Left kidney (tissue), 8 donors: Measurements from ENCODE around the gene ZFX. TPM values are rescaled to one million over a fixed set of nuclear protein-coding genes. Genes with fewer than 3 reads are reported as not detected.
"Not testable (repeated sequence)": the region's sequence is repeated elsewhere in the genome, so short reads cannot be mapped to it uniquely, and the experiment has no call there.

Source experiments
- DNase-seq: peaks from one replicate; pipeline ENCODE4 v3.0.0-alpha.2; 2013
- long read RNA-seq, 8 donors: transcript quantifications; one replicate each; lab custom pipeline, GENCODE V29; 2026
- polyA plus RNA-seq: library from polyadenylated mRNA; unstranded; fragments of 120-200 nt; gene quantifications from one replicate; pipeline ENCODE4 v1.2.1, GENCODE V29; 2013; ENCODE audit not compliant: insufficient read length

ZFX gene
- polyA plus RNA-seq, result 36.1 TPM
- long read RNA-seq, donor 1, full-length matches to known transcripts, result 2 of 2 reads
- long read RNA-seq, donor 1, partial matches to known transcripts, result 0 of 2 reads
- long read RNA-seq, donor 1, other reads (novel, unspliced or antisense), result 0 of 2 reads
- long read RNA-seq, donor 2, result 0 reads
- long read RNA-seq, donor 3, partial matches to known transcripts, result 0 of 1 reads
- long read RNA-seq, donor 3, other reads (novel, unspliced or antisense), result 0 of 1 reads
- long read RNA-seq, donor 4, result 0 reads
- long read RNA-seq, donor 5, result 0 reads
- long read RNA-seq, donor 6, partial matches to known transcripts, result 0 of 1 reads
- long read RNA-seq, donor 6, other reads (novel, unspliced or antisense), result 0 of 1 reads
- long read RNA-seq, donor 7, partial matches to known transcripts, result 0 of 1 reads
- long read RNA-seq, donor 7, other reads (novel, unspliced or antisense), result 0 of 1 reads
- long read RNA-seq, donor 8, partial matches to known transcripts, result 0 of 1 reads
- long read RNA-seq, donor 8, other reads (novel, unspliced or antisense), result 0 of 1 reads

DNA sequence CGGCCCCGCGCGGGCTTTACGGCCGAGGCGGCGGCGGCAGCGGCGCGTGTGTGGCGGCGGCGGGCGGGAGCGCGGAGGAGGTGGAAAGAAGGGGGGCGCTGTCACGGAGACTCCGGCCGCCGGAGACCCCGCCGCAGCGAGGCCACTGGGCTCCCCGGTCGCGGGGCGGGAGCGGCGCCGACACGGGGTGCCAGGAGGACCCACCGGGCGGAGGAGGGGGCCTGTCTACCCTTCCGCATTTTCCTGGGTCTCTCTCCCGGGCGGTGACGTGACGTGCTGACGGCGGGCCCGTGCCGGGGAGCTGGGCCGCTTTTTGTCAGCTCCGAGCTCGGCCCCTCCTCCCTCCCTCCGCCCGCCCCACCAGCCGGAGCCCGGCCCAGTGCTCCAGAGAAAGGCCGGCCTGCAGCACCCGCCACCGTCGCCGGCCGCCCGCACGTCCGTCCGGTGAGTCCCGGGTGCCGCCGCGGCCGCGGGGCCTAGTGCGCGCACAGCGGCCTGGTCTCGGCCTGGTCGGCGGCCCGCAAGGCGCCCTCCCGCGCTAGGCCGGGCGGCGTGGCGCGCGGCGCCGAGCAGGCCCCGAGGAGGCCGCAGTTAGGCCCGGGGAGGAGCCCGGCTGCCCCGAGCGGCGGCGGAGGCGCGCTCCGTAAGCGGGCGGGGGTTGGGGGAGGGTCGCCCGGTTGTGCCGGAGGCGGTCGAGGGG, at the start of gene ZFX:
ZFX (plus strand) TSS at position 379 of the 700 bp plus-strand sequence. CDS start 23,014 bp downstream, outside the sequence.
- no peak for DNase-seq

DNA sequence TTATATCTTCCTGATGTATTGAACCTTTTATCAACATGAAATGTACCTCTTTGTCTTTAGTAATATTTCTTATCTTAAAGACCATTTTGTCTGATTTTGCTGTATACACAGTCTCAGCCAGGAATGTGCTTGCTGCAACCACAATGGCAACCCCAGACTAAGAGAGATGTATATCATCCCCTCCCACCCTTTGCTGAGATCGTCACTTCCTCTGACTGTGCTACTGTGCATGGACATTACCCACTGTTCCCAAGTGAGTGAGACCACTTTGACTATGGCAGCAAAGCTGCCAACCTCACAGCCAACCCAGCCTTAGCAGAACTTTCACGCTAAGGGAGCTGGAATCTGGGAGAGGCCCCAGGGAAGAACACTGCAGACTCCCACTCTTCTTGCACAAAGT, 48.8 kb upstream of the ZFX start:
- no peak for DNase-seq

DNA sequence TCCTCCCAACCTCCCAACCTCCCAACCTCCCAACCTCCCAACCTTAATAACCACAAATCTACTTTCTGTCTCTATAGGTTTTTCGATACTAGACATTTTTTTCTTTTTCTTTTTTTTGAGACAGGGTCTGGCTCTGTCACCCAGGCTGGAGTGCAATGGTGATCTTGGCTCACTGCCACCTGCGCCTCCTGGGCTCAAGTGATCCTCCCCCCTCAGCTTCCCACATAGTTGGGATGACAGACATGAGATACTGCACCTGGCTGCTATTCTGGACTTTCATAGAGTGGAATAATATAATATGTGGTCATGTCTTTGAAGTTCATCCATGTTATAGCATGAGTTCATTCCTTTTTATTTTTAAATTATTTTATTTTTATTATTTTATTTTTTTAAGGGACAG, 39.5 kb upstream of the ZFX start:
- peak; percentile 52 for DNase-seq

DNA sequence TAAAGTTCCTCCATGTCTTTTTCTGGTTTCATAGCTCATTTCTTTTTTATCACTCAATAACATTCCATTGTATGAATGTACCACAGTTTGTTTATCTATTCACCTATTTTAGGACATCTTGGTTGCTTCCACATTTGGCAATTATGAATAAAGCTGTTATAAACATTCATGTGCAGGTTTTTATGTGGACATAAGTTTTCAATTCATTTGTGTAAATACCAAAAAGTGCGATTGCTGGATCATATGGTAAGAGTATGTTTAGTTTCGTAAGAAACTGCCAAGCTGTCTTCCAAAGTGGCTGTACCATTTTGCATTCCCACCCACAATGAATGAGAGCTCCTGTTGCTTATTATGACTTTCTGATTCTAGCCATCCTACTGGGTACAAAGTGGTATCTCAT, 36.3 kb upstream of the ZFX start:
- DNase-seq, result no peak

DNA sequence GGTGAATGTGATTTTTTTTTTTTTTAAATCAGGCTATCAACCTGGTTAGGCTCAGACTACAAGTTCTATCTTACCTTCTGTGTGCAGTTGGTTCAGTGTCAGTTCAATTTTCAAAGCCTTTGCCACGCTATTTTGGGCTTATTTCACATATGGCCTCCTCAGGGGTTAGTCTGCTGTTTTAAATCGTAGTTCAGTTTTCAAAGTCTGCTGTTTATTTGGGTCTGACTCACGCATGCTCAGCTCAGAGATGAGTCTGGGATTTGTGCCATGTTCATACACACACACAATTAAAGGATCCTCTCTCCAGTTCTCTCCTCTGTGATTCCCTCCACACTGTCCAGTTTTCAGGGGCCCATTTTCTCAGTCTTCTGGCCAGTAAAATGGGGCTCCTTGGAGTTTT, 32.3 kb upstream of the ZFX start:
- no peak for DNase-seq

DNA sequence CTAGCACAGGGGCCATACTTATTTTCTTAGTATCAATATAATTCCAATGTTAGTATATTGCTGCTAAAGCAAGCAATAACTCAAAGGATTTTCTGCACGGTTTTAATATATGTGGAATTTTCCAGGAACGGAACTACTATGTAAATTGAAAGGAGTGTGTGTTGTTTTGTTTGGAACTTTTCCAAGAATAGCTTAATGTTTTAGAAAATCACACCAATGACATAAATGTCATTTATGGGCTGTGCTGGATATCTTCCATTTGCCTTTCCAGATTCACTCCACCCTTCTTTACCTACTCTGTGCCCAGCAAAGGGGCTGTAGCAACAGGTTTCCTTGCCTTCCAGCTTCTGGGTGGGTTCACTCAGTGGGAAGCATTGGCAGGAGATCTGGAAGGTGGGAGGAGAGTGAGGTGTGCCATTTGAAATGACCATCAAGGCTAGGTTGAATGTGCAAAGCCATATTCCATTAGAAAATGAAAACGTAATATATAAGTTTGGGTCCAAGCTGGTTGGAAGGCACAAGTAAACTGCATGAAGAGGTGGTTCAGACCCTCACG, 25.2 kb upstream of the ZFX start:
- DNase-seq, result no peak

DNA sequence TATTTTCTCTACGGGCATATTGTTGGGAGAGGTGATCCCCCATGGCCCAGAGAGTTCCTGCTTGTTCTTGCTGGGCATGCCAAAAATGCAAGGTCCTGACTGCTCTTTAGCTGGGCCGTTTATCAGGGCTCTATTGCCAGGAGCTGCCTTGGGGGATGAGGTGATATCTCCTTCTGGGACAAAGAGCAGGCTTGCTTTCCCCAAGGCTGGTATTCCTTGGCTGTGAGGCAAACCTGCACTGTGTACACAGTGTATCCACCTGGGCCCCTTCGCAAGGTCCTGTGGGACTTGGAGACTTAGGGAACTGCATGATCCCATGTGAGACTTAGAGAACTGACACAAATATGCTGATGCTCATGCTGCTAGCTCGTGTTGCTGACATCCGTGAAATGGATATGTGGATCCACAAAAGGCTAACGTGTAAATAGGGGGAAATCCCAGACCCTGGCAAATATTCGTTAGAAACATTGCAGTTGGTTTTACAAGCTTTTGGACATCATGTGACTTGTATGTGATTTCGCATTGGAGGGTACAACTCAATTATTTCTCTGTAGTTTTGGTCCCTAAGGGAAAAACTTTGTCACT, 24.4 kb upstream of the ZFX start:
- no peak for DNase-seq

DNA sequence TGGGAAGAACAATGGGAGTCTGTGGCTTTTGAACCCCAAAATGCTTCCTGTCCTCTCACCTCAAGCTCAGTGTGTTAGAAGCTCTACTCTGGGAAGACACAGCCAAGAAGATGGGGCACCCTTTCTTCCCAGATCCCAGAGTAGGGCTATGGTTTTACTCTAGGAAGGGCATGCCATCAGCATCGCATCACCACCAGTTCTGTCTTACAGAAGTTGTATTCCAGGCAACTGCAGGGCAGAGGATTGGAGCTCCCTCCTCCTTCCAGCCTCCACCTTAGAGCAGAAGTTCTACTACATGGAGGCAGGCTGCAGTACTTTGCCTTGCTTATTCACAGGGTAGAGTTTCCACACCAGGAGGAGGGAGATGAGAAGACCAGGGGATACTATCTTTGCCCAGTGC, 18.1 kb upstream of the ZFX start:
- DNase-seq, result no peak

DNA sequence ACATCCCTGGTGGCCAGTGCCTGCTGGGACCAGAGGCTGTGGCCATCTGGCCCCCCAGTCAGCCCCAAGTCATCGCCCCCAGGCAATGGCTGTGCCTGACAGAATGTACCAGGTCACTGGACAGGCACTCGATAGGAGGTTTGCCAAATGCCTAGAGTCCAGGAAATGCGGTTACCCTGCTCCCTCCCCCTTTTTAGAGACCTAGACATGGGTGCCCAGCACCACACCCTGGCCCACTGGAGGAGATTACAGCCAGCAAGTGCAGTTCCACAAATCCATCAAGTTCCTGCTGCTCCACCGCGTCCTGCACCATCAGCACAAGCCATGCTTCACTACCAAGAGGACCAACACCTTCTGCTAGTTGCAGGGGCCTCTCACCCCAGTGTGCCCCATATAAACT, 16.2 kb upstream of the ZFX start:
- DNase-seq, result no peak

DNA sequence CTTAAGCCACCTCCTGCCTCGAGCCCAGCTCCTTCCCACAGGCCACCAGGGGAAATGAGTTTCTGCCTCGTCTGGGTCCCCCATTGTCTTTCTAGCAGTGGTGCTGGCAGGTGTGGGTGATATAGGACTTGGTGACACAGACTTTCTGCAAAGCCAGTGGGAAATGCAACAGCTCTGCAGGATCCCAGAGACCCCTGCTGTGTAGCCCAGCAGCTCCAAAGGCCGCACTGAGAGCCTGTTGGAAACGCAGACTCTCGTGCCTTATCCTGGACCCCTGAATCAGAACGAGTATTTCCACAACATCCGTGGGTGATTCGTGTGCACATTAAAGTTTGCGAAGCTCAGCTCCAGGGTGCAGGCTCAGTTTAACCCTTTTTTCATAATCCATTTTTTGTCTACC, 13.8 kb upstream of the ZFX start:
- DNase-seq, result not testable (repeated sequence)

DNA sequence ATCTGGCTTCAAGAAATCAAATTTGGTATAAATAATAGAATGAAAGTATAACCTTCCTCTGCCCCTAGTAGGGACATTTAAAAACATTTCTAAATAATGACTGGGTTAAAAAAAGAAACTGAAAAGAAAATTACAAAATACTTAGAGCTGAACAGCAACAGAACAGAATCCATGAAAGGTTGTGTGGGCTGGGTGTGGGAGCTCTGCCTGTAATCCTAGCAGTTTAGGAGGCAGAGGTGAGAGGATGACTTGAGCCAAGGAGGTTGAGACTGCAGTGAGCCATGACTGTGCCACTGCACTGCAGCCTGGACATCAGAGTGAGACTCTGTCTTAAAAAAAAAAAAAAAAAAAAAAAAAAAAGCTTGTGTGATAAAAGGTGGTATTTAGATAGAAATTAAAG, 12.3 kb upstream of the ZFX start:
- no peak for DNase-seq

DNA sequence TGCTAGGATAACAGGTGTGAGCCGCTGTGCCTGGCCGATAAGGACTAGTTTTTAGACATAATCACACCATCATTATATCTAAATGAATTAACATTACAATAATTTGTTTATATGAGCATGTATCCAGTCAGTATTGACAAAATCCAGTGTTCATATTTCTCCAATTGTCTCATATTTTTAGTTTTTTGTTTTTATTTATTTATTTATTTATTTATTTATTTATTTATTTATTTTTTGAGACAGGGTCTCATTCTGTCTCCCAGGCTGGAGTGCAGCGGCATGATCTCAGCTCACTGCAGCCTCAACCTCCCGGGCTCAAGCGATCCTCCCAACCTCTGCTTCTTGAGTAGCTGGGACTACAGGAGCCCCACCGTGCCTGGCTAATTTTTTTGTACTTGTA, 5.5 kb upstream of the ZFX start:
- DNase-seq, result not testable (repeated sequence)

DNA sequence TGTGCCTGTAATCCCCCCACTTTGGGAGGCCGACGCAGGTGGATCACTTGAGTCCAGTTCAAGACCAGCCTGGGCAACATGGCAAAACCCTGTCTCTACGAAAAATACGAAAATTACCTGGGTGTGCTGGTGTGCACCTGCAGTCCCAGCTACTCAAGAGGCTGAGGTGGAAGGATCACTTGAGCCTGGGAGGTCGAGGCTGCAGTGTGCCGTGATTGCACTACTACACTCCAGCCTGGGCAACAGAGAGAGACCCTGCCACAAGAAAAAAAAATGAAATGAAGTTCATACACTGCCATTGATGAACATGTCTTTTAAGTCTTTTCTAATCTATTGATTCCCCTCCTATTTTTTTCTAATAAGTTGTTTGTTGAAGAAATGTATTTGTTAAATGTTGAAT, 5.0 kb upstream of the ZFX start:
- DNase-seq, result no peak

DNA sequence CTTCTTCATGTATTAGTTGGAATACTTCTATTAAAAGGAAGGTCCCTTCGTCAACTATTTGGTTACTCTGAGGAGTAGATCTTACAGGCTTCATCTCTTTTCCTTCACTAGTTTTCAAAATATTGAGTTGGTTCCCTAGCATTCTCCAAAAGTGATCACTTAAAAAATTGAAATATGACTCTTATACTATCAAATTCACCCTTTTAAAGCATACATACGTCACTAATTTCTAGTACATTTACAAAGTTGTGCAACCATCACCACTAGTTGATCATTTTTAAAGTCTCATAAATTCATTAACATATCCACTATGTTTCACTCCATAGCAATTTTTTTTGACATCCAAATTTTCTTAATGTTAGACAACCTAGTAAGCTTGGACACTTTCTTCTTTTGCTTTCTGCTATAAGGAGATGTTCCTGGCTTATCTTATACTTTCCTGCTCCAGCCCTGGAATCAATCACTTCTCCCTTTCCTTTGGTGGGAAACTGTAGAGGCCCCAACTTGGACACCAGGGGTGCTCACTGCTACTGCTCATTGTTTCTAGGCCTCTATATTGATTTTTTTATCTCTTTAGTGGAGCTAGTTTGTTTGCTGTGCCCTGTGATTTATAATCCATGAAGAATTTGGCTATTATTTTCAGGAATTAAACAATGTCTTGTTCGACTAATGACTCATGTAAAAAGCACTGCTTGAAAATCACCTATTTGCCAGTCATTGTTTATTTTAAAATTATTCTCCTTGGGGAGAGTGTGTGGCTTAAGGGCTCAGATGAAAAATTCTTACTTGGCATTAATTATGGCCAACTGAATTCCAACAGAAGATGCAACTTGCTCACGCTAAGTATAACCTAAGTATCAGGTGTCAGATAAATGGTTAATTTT, 4.0 kb upstream of the ZFX start:
- no peak for DNase-seq

DNA sequence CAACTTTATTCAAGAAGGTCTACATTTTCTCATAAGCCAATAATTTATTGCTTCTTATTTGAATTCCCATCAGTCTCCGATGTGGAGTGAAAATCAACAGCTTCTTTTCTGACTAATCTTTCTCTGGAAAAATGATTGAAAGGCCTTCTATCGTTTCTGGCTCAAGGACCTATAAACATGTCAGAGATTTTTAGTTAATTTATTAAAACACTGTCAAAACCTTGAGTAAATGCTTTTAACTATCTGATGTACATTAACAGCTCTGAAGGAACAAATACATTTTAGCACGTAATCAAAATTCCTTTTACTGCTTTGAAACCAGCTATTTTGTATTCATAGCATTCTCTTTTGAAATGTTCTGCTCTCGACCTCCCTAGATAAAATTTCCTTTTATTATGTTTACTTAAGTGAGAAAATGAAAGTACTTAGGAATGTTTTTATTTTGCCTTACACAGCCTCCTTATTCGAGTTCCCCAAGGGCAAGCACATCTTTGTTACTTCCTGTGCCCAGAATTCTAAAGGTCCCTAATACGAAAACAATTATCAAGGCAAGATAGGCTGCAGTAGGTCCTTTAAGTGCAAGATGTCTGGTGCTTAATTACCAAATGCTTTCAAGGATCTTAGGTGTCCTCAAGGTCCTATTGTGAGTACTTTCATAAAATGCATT, 3.1 kb upstream of the ZFX start:
- no peak for DNase-seq

DNA sequence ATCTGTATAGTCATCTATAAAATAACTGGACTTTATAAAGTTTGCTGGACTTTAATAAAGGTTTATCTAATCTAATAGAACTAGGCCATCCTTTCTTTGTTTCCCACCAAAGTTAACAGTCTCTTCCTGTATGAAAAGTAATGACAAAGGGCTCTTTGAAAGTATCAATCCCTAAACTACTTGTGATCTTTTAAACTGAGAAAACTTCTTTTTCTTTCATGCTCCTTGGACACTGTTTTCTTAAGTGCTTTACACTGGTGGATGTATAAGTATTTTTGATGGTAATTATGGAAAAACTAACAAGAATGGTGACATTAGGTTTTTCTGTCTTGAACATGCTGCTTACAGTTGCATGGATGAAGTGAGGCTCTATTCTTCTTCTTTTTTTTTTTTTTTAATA, 2.4 kb upstream of the ZFX start:
- DNase-seq, result no peak

DNA sequence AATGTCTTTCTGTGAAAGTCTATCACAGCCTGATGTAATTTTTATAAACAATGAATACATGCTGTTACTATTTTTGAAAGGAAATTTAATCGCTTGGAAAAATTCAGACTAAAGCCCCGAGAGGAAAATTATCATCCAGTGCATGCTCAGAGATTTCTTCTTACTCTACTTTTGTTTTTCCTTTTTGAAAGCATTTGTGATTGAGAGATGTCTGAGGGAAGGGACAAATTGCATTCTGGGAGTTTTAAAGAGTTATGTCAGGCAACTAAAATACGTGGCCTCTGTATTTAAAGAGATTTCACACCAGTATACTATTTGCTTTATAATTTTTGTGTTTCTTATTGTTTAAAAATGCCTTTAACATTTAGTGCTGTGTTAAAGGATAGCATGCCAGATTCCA, 1.4 kb upstream of the ZFX start:
- no peak for DNase-seq

DNA sequence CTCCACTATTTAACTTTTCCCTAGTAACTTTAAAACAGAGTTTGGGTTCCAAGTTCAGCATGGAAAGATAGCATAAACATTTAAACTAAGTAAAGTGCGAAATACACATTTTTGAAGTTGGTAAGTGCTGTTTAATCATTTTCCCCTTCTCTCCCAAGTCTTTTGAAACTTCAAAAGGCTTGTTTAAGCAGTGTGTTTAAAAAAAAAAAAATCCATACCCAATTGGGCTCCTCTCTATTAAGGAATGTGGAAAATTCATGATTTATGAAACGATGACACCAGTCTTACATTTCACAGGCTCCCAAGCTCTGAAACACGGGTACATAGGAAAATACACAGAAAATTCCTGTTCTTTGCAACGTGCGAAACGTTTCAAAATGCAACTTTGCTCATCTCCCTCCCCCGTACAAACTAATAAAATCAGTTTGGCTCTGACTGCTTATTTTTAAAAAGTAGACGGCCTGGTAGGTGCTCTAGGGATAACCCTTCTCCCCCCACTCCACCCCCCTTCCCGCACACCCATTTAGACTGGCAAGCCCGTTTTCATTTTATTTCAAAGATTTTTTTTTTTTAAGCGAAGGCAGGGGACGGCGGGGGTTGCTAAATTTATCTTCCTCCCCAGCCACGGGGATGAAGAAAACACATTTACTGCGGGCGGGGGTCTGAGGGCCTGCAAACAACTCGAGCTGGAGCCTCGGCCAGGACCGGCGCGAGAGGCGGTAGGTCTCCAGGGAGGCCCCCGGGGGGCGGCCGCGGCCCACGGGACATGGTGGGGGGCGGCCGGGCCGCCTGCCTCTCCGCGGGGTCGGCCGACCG, 786 bp upstream of the ZFX start:
- peak; percentile 50 for DNase-seq

DNA sequence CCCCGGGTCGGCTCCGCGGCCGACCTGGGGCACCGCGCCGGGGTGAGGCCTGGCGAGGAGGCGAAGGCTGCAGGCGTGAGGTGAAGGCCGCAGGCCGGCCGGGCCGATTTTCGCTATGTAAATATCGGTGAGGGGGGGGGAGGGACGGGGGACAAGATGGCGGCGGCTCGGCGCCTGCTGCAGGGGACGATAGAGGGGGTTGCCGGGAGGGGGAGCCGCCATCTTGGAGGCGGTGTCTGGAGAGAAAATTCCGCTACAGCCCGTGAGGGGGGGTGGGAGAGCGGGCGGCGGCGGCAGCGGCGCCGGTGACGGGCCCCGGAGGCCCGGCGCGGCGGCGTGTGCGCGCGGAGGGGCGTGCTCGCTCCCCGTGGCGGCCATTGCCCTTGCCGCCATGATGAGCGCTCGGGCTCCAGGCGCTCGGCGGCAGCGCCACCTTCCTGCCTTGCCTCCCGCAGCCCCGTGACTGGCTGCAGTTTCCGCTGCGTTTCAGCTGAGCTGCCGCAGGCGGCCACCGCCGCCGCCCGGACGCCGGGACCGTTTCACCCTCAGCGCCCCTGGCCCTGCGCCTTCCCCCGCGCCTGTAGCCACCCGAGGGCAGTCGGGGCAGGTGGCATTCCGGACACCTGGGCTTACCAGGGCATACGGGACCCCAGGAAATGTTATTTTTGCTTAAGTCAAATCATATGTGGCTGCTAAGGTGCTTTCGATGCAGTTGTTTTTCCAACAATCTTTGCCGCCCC, 692 bp downstream of the ZFX start:
- DNase-seq, result peak; percentile 93
